Anterior cingulate cortex (tissue), 58 donors: ENCODE data around the gene SERINC2.
"Not testable (repeated sequence)": the region's sequence is repeated elsewhere in the genome, so short reads cannot be mapped to it uniquely, and the experiment has no call there.

Experiments
- DNase-seq, 58 donors: peaks; one replicate each; lab custom pipeline; 2025; lab: John Stamatoyannopoulos, UW

Gene SERINC2

DNA sequence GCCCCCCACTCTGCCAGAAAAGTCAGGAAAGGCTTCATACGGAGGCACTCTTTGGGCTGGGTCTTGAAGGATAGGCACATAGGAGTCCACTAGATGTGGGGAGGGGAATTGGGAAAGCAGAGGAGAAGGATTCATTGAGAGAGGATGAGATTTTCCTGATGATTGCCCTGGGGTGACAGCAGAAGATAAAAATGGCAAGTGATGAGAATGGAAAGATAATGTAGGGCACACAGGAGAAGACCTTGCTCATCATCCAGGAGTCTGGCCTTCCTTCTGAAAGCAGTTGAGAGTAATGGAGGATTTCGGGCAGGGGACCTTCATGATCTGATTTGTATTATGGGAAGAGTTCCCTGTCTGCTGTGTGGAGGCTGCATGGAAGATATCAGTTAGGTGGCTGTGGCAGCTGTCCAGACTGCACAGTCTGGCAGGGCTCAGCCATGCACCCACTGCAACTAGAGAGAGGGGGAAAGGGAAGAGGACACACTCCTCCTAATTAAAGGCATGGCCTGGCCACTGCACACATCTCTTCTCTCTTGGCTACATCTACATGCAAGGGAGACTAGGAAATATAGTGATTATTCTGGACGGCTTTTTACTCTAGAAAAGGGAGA lies 30.5 kb upstream of the SERINC2 start:
- peak in 14 of 58 donors; percentile 3 to 39 (median 16) for DNase-seq

DNA sequence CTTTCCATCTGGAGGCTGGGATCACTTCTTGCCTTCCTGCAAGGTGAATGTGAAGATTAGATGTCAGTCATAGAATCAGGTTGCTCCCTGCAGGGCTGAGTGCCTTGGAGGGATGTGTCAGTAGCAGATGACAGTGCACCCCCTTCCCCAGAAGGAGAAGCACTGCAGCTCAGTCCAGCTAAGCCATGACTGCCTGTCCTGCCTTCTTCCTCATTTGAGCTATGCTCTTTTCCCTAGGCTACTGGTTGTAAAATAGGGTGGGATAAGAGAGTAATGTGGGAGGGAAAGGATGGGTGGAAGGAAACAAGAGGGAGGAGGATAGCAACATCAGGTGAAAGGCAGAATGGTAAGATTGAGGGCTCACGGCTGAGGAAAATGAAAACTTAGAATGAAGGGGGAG lies 29.0 kb upstream of the SERINC2 start:
- DNase-seq = no peak

DNA sequence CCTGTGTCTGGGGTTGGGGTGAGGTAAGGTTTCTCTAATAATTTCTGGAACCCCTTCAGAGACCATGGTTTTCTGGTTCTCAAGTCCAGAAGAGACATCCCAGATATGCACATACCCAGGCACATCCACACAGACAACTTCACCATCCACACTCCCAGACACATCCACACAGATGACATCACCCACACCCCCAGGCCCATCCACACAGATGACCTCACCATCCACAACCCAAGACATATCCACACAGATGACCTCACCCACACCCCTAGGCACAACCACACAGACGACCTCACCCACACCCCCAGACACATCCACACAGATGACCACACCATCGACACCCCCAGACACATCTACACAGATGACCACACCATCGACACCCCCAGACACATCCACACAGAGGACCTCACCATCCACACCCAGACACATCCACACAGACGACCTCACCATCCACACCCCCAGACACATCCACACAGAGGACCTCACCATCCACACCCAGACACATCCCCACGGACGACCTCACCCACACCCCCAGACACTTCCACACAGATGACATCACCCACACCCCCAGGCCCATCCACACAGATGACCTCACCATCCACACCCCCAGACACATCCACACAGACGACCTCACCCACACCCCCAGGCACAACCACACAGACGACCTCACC lies 26.3 kb upstream of the SERINC2 start:
- not testable (repeated sequence) for DNase-seq

DNA sequence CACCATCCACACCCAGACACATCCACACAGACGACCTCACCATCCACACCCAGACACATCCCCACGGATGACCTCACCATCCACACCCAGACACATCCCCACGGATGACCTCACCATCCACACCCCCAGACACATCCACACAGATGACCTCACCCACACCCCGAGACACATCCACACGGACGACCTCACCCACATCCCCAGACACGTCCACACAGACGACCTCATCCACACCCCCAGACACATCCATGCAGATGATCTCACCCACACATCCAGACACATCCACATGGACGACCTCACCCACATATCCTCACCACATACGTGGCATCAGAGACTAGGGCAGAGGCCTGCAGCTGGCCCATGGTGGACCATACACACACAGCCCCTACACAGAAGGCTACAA lies 25.4 kb upstream of the SERINC2 start:
- no peak for DNase-seq

DNA sequence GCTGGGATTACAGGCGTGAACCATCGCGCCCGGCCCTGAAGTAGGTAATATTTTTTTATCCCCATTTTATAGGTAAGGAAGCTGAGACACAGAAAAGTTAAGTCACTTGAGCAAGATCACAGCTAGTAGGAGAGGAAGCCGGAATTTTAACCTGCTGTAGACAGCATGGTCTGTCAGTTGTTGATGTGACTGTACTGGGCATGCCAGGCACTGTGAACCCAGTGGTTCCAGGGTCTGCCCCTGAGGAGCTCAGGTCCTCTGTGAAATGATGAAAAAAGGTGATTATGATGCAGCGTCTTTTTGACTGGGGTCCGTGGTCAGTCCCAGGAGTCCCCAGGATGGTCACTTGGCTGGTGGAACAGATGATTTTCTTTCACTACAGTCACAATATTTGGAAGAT lies 23.4 kb upstream of the SERINC2 start:
- no peak for DNase-seq

DNA sequence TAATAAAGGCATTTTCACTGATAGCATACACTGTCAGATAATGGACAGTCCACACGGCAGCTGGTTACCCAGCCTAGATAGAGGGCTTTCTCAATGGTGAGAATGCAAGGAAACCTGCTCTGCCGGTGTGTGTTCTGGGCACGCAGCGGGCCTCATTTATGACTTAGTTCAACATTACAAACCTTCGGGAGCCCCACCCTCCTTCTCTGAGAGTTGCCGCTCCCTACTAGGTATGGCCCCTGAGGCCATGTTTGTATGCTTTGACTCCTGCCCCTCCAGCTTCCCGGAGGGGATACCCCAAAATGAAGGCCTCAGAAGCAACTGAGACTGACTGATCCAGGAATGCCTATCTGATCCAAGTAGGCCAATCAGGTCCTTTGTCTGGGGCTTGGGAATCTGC lies 22.9 kb upstream of the SERINC2 start:
- no peak for DNase-seq

DNA sequence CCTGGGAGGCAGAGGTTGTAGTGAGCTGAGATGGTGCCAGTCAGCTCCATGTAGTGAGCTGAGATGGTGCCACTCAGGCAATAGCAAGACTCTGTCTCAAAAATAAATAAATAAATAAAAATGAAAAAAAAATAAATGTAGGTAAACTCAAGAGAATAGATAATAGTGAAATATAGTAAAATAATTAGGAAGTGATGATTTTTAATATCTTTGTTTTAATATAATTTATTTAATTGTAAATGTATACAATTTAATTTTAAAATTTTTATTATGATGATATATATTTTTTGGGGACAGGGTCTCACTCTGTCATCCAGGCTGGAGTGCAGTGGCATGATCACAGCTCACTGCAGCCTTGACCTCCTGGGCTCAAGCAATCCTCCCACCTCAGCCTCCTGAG lies 19.6 kb upstream of the SERINC2 start:
- DNase-seq = no peak

DNA sequence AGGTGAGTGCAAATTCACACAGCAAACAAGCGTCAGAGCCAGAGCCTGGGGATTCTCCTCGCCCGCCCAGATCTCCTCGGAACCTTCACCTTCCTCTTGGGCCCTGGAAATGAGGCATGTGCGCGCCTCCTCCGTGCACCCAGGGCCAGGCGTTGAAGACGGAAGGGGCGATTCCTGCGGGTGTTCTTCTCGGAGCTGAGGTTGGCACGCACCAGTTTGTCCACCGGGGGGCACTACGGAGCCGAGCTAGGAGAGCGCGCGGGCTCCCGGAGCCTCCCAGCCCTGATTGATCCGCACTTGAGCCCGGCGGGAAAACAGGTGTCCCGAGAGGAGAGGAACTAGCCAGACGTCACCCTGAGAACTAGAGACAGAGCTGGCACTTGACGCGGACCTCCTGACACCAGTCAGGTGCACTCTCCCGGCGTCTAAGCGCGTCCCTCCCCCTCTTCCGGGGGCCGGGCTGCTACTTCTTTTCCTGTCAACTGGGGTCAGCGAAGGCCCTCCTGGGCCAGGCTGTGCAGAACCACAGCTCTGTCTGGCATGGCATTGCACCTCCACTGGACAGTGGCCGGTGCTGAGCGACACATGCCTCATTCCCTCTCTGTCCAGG lies 18.3 kb upstream of the SERINC2 start:
- DNase-seq = peak in 53 of 58 donors; percentile 25 to 87 (median 56)

DNA sequence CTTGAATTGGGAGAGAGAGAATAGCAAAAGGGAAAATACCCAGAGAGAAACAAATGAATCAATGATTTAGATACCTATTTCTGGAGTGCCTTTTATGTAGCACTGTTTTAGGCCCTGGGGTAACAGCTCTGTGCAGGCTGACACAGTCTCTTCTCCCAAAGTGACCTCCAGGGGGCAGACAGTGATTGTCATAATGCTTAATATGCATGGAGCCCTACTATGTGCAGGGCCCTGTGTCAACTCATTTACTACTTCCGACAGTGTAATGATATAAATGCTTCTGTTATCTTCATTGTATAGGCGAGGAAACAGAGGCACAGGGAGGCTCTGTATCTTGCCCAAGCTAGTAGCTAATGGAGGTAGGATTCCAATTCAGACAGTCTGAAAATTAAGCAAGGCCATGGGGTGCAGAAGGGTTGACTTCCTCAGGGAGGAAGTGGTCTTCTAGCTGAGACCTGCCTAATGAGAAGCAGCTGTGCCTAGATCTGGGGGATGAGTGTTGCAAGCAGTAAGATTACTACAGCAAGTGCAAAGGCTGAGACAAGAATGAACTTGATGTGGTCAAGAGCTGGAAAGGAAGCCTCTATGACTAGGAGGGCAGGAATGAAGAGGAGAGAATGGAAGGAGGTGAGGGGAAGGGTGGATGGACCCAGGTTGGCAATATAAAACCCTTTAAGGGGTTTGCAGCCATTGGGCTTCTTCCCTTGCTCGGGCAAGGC lies 16.2 kb upstream of the SERINC2 start:
- no peak for DNase-seq

DNA sequence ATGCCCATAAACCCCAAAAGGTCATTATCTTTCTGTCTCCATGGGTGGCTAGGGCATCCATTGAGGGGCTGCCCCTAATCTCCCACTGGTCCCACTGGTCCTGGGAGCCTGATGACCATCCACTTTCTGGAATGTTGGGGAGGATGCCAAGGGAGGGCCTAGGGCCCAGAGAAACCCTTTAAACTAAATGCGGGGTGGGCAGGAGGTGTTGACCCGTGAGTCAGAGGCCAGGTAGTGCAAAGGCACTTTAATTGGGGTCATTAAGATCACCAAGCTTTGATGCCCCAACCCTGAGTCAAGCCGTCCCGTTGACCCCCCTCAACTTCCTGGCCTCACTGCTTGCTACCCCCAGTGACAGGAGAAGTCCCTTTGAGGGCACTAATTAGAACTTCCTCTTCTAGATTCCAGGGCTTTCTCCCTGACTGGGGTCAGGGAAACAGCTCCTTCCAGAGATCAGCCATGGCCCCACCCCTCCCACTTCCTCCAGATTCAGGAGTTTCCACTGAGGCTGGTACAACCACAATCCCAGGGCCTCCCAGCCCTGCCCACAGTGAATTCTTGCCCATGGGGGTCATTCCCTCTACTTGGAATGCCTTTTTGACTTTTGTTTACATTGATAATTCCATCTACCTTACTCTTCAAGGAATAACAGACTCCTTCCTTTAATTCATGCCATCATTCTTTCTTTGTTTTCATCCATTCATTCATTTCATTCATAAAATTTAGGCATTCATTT lies 15.5 kb upstream of the SERINC2 start:
- DNase-seq = no peak

DNA sequence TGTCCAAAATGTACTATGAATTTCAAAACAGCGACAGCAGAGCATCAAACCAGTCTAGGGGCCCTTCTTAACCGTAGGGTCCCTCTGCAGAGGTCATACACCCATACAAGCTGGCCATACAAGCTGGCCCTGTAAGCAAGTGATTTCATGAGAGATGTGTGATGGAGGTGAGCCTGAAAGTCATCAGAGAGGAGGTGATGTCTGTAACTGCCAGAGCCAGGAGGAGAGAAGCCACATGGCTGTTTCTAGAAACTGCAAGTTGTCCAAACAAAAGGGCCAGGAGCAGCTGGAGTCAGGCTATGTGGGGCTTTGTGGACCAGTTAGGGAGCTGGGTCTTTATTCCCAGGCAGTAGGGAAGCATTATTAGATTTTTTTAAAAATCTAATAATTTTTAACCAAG lies 14.8 kb upstream of the SERINC2 start:
- DNase-seq = no peak

DNA sequence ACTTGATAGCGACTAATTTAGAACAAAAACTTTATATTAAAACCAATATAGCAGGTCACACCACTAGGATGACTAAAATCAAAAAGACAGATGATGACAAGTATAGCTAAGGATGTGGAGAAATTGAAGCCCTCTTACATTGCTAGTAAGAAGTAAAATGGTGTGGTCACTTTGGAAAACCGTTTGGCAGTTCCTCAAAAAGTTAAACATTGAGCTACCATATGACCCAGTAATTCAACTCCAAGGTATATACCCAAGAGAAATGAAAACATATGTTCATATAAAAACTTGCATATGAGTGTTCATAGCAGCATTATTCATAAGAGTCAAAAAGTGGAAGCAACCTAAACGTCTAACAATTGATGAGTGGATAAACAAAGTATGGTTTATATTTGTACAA lies 13.0 kb upstream of the SERINC2 start:
- no peak for DNase-seq

DNA sequence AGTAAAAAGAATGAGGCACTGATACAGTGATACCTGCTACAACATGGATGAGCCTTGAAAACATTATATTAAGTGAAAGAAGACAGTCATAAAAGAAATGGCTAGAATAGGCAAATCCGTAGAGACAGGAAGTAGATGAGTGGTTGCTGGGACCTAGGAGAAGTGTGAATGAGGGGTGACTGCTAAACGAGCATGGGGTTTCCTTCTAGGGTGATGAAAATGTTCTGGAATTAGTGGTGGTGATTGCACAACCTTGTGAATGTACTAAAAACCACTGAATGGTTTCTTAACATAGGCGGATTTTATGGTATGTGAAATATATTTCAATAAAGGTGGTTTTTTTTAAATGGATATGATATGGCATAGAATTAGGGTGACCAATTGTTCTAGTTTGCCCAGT lies 12.6 kb upstream of the SERINC2 start:
- DNase-seq = no peak

DNA sequence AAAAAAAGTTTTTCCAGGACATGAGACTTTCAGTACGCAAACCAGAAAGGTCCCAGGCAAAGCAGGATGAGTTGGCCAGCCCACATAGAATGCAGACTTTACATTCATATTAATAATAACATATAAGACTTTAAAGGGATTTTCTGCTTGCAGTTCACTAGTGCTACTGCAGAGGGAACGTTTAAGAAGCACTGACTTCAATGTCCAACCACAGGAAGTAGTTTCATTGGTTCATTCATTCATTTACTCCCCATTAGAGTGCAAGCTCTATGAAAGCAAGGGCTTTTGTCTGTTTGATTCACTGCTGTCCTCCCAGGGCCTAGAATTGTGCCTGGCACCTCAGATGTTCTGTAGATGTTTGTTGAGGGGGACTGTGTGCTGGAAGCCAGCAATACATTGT lies 11.8 kb upstream of the SERINC2 start:
- no peak for DNase-seq

DNA sequence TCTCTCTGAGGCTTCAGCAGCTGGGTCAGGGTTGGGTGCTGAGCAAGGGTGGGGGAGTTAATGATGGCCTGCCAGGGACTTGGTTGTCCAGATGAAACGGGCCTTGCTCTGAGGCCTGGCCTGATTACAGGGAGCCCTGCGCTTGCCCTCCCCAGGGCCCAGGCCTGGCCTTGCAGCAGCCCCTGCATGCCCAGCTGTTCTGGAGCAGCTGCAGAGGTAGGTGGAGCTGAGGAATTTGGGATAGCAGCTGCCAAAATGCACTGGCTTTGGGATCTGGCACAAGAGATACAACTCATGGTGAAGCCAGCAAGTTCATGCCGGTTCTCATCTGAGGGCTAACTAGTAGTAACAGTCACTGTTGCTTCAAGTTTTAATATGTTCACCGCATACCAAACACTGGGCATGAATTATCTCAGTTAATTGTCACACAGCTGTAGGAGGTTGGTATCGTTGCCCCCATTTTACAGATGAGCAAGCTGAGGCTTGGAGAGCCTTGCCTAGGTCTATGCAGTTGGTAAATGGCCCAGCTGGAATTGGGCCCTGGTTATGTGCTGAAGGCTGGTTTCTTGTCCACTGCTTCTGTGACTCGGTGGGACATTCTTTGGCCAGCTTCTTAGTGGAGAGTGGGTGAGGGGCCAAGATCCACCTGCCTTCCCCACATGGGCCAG lies 7.3 kb upstream of the SERINC2 start:
- no peak for DNase-seq

DNA sequence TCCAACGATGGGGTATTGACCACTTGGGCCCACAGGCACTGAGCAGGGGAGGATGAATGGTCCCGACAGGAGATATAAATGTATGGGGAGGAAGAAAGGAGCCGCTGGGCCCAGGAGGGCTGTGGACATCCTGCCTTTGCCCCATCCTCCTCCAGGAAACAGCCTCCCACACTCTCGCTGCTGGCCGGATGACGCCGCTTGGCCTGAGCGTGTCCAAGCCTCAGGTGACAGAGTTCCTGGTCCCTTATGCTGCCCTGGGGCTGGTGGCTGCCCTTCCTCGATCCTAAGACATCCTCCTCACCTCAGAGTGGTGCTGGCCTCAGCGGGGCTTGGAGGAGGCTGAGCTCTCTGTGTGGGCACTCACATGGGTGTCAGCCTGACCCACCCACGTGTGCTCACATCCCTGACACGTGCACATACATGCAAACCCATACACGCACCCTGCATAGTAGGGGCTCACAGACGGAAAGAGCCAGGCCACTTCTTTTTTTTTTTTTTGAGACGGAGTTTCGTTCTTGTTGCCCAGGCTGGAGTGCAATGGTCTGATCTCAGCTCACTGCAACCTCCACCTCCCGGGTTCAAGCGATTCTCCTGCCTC lies 5.9 kb upstream of the SERINC2 start:
- no peak for DNase-seq

DNA sequence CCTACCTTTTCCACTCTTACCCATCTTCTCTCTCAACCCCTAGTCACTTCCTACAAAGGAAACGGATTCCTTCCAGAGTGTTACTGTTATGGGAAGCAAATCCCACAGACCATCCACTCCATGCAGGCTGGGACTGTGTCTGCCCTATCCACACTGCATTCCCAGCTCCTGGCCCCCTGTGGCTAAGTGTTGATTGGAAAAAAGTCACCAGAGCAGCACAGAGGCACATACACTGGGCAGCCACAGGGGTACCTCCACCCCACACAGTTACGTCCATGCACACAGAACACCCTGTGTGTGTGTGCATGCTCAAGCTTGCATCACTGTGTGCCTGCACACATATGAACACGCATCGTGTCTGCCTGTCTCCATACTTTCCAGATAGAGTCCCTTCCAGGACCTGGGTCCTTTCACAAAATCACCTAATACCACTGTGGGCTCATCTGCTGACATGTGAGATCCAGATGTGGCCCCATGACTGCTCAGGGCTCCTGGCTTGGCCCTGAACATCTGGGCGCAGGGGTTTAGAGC lies 4.2 kb upstream of the SERINC2 start:
- no peak for DNase-seq

DNA sequence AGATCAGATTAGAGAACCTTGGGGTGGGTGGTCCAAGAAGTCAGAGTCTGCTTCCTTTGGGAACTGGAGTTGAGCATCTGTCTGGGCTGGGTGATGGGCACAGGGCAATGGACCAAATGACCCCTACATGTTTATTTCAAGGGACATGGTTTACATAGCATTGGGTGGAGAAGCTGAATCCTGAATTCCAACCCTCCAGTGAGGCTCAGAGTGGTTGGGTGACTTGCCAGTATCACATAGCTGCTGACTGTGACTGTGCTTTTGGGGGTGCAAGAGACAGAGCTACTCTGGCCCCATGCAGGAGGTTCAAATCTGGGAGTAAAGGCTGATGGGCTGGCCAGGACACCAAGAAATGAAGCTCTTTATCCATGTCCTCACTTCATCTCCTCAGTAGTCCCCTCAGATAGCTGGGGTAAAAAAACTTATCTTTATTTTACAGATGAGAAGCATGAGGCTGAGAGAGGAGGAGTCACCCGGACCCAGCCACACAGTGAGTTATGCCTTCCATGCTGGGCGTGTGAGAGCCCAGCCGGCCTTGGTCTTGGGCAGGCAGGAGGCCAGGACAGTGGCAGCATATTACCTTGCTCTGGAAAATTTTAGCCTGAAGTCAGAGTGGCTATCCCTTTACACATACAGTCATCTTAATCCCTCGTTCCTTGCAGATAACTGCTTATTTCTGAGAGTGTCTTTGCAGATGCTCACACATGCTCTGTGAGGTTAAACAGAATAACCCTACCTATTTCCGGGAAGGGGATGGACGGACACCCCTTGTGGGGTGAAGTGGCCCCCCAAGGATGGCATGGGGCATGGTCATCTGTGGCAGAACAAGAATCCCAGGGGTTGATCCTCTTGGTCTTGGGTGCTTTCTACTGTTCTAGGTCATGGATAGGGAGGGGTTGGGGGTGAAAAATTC lies 2.8 kb upstream of the SERINC2 start:
- no peak for DNase-seq

DNA sequence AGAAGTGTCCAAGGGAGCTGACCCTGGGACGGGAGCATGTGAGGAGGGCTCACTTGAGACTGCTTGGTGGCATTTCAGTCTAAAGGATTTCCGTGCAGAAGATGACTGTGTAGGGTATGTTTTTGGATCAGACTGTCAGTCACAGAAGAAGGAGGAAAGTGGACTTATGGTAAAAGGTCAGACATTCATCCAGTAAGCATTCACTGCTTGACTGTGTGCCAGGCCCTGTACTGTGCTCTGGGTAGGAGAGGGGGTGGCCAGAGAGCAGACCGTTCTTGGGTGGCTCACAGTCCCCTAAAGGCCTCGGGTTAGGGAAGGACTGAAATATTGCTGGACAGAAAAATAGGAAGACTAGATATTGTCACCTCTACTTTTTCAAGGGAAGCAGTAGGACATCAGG lies 2.1 kb upstream of the SERINC2 start:
- DNase-seq = no peak
